ENCODE measurements around the gene PIK3CA.

DNA sequence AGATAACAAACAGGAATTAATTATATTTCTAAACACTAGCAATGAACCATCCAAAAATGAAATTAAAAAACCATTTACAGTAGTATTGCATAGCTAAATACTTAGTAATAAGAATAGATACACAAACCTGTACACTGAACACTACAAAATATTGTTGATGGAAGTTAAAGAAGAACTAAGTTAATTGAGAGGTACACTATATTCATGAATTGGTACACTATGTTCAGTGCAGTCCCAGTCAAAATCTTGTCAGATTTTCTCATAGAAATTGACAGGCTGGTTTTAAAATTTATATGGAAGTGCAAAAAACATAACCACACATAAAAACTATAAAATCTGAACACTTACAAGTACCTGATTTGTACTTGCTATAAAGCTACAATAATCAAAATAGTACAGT is 24.4 kb downstream of the PIK3CA start:
- TF ChIP-seq, protein P1, sequence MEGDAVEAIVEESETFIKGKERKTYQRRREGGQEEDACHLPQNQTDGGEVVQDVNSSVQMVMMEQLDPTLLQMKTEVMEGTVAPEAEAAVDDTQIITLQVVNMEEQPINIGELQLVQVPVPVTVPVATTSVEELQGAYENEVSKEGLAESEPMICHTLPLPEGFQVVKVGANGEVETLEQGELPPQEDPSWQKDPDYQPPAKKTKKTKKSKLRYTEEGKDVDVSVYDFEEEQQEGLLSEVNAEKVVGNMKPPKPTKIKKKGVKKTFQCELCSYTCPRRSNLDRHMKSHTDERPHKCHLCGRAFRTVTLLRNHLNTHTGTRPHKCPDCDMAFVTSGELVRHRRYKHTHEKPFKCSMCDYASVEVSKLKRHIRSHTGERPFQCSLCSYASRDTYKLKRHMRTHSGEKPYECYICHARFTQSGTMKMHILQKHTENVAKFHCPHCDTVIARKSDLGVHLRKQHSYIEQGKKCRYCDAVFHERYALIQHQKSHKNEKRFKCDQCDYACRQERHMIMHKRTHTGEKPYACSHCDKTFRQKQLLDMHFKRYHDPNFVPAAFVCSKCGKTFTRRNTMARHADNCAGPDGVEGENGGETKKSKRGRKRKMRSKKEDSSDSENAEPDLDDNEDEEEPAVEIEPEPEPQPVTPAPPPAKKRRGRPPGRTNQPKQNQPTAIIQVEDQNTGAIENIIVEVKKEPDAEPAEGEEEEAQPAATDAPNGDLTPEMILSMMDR (IDR thresholded peaks at IDR 0.05): no peak
- no peak for TF ChIP-seq POLR2A (IDR thresholded peaks at IDR 0.05)
